Hepatocyte (in vitro differentiated cells): Measurements from ENCODE around the gene LONP2.

Source experiments
- CTCF ChIP-seq: fragments of 200-600 bp; sonication (generic); IDR thresholded peaks from 2 replicates; pipeline ENCODE4 v1.5.1; 2016; ENCODE audit warnings: antibody characterized with exemption, mild to moderate bottlenecking; ENCODE audit not compliant: poor library complexity
- EZH2 ChIP-seq: fragments of 200-600 bp; sonication (generic); IDR thresholded peaks from 2 replicates; pipeline ENCODE4 v1.6.1; 2016; ENCODE audit warnings: antibody characterized with exemption, mild to moderate bottlenecking, borderline replicate concordance
- EZH2phosphoT487 ChIP-seq: fragments of 200-600 bp; sonication (generic); IDR thresholded peaks from one replicate; pipeline ENCODE4 v1.6.1; 2018; ENCODE audit warnings: antibody characterized with exemption, mild to moderate bottlenecking, low read depth, moderate library complexity; ENCODE audit not compliant: unreplicated experiment, severe bottlenecking

GRCh38 chr16:48352648-48353390 is 108.7 kb downstream of the LONP2 start:
- TF ChIP-seq EZH2 (no peak), CTCF (no peak), EZH2phosphoT487 (no peak)
